ENCODE data around the gene EPHB2.

EPHB2 gene

DNA sequence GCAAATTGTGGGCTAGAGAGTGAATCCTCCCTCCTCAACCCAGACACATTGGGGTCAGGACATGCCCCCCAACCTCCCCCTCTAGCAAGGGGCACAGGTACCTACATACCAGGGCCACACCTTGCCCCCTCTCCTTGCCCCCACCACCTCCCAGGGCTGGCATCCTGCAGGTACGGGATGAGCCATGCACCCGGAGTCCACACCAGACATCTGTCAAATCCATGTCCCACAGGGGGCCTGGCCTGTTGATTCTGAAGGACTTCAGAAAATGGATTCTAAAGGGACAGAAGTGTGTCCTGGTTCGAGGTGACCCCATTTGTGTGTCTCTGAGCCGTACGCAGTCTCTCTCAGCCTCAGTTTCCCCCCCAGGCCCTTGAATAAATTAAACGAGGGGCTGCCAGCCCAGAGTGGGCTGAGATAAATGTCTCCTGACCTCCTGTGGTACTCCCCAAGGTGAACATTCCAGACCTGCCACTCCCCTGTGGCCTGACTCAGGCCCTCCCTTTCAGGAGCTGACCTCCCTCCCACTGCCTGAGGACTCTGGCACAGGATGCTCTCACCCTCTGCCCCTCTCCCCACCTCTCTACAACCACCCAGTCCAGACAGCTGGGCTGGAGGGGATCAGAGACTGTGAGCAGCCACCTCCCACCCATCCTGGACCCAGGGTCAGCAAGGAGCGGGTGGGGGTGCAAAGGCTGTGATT, 94.5 kb downstream of the EPHB2 start:
- no peak for DNase-seq

DNA sequence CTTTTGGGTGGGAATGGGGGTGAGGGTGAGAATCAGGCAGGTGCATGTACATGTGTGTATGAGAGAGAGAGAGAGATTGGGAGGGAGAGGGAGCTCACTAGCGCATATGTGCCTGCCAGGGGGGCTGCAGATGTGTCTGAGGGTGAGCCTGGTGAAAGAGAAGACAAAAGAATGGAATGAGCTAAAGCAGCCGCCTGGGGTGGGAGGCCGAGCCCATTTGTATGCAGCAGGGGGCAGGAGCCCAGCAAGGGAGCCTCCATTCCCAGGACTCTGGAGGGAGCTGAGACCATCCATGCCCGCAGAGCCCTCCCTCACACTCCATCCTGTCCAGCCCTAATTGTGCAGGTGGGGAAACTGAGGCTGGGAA, 95.0 kb downstream of the EPHB2 start:
- DNase-seq = no peak

- no peak for DNase-seq
Measured at GRCh38 chr1:22806584-22806983, 95.9 kb downstream of the EPHB2 start.

- DNase-seq = no peak
Measured at GRCh38 chr1:22807340-22807739, 96.7 kb downstream of the EPHB2 start.

GRCh38 chr1:22808186-22808675, 97.6 kb downstream of the EPHB2 start:
- DNase-seq = no peak

DNA sequence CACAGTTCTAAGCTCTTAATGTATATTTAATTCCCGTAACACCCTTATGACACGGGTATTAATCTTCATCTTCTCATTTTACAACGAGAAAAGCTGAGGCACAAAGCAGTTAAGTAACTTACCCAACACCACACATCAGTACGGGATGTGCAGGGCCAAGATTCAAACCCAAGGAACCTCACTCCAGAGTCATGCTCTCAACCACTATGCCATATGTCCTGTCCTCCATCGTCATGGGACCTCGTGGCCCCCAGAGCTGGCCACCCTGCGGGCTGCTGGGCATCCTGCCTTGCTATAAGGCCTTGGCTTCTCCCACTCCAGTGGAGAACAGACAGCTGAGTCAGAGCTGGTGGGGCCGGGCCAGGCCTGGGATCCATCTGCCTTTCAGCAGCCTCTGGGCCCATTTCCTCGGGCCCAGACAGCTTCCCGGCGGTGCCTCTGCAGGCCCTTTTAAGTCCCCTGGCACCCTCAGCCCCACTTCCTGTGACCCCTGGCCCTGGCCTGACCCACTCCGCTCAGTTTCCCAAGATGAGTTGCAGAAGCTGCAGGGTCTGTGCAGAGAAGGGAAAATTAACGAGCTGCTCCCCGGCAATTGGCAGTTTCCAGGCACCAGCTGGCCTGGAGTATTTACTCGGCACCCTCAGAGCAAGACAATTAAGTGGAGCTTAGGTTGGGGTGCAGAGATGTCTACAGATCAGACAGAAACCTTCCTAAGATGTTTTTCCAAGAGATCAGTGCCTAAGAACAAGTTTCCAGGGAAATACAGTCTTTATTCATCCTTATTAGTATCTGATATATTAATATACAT, 98.2 kb downstream of the EPHB2 start:
- DNase-seq = no peak

DNA sequence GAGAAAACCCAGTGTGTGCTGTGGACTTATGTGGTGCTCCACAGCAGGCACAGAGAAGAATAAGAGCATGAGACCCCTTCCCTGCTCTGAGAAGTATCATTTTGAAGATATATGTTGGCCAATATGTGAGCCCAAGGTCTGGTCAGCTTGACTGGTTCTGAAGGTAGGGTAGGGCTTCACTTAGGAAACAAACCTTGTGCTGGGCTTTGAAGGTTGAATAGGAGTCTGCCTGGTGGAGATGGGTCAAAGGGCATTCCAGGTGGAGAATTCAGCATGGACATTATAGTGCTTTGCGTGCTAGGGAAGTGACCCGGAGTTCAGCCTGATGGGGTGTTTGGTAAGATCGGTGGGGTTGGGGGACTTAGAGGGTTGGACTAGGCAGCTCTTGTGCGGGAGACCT, 99.1 kb downstream of the EPHB2 start:
- DNase-seq = no peak

DNA sequence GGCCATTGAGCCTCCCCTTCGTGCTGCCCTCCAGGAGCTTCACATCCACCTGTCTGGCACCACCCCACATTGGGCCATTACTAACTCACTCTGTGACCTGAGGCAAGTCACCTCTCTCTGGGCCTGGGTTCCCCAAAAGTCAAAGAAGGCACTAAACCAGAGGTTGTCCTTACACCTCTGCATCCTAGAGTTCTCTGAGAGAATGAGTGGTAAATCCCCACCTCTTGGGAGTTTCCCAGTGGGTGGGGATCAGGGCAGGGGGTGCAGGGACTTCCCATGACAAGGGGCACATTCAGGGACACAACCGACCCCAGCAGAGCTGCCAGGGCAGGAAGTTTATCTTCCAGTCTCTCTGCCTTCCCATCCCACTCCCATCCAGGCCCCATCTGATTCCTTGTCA, 99.7 kb downstream of the EPHB2 start:
- DNase-seq = no peak

DNA sequence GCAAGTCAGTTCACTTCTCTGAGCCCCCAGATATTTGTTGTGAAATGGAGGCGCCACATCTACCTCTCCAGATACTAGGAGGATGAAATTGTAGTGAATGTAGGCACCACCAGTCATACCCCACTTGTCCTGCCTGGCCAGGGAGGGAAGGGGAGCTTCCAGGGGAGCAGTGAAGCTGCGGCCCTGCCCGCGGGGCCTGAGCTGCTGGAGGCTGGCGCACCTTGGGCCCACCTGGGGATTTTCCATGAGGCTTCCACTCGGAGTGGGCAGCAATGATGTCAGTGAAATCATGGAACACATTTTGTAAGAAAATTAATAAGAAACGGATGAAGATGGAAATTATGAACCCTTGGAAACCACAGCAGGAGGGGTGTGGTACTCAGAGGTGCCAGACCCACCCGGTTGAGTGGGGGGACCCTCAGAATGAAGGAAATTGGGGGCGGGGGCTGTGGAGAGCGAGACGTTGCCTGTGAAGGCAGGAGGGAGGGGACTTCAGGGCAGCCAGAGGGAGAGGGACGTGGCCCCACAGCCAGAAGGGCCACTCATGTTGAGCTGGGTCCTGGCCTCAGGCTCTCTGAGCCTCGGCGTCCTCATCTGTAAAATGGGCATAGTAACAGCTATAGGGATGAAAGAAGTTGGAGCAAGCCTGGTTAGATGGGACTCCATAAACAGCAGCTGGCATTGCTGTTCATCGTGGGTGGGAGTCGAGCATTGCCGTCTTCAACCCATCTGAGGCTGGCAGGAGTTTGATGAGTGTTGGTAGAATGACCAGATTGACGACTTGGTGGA, 101.6 kb downstream of the EPHB2 start:
- no peak for DNase-seq

GRCh38 chr1:22812993-22813790, 102.6 kb downstream of the EPHB2 start:
- DNase-seq = no peak

- no peak for DNase-seq
Measured at GRCh38 chr1:22814176-22815042, 103.8 kb downstream of the EPHB2 start.

DNA sequence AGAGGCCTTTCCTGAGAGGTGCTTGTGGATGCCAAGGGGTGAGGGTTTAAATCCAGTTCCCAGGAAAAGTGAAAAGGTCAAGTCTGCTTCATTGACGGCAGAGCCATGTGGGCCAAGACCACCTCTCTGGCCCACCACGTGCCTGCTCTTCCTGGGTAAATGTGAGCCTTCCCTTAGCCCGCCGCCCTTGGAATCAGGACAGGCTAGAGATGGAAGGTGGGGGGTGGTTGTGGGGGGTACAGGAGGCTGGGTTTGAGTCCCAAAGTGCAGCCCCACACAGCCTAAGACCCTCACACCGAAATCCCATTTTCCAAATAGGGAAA, 104.4 kb downstream of the EPHB2 start:
- no peak for DNase-seq

- no peak for DNase-seq
Measured at GRCh38 chr1:22815421-22816066, 104.9 kb downstream of the EPHB2 start.

- no peak for DNase-seq
Measured at GRCh38 chr1:22816067-22816775, 105.6 kb downstream of the EPHB2 start.

DNA sequence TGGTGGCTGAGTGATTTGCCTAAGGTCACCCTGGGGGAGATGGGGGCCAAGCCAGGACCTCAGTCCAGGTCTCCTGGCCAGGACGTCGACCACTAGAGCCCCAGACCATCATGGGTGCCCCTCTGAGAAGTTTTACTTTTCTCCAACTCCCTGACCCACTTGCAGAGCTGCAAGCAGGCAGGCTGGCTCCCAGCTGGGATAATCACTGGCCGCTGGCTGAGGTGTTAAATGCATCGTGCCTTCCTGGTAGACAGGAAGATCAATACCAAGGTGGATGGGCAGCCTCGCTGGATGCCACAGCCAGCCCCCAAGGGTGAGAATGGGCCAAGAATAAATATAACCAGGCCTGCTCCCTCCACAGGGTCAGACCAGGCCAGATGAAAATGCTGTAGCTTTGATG, 106.2 kb downstream of the EPHB2 start:
- DNase-seq = no peak

DNA sequence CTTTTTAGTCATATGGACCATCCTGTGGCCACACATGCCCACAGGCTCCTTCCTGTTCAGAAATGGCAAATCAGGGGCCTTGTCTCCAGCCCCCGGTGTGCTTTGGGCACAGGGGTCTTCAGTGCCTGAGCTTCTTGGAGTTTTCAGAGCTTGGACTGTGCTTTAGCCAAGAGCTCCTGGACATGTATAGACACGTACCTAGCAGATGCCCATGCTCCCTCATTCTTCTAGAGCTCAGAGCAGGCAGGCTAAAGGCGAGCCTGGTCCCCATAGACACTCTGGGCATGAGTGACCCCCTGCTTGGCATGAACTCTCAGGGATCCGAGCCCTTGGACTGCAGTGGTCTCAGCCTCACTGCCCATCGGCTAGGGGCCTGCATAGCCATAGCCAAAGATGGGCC, 106.8 kb downstream of the EPHB2 start:
- DNase-seq = no peak

DNA sequence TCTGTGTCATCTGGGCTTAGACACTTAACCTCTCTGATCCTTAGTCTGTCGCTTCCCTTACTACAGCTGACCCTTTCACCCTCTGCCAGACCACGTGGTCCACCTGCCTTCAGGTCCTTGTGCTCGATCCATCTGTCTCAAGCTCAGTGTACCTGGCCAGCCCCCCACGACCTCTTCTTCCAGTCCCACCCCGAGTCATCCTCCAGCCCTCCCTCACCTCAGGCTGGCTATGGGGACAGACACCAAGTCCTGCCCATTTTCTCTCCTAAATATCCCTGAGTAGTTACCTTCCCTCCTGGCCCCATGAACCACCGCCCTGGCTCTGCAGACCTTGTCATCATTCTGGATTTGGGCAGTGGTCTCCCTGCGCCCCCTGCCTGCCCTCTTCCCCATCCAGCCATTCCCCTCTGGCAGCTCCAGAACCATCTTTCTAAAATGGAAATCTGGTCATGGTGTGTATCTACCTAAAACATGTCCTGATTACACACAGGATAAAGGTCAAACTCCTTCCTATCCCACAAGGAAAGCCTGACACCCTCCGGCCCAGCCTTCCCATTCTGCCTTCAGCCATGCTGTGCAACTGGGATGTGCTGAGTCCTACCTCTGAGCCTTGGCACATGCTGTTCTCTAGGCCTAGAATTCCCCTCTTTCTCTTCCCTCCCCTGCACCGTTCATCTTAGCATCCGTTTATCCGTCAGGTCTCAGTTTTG, 107.6 kb downstream of the EPHB2 start:
- no peak for DNase-seq

GRCh38 chr1:22819361-22819760, 108.7 kb downstream of the EPHB2 start:
- DNase-seq = no peak

GRCh38 chr1:22821027-22821426, 110.4 kb downstream of the EPHB2 start:
- no peak for DNase-seq

- no peak for DNase-seq
Measured at GRCh38 chr1:22822371-22822770, 111.7 kb downstream of the EPHB2 start.
